KMS-11 (cell line): ENCODE measurements around the gene C9orf85.

Source experiments
- H2AFZ ChIP-seq: fragments of 200-600 bp; sonication (generic); 2 replicates; pipeline ENCODE4 v1.6.1; 2016; ENCODE audit warnings: antibody characterized with exemption, mixed run types, low read depth
- H3K27ac ChIP-seq: fragments of 200-600 bp; sonication (generic); 2 replicates; pipeline ENCODE4 v1.6.1; 2016; ENCODE audit warnings: mild to moderate bottlenecking, mixed run types
- H3K27me3 ChIP-seq: fragments of 200-600 bp; sonication (generic); 2 replicates; pipeline ENCODE4 v1.6.1; 2017; ENCODE audit warnings: mild to moderate bottlenecking, low read depth, mixed run types, moderate library complexity; ENCODE audit not compliant: insufficient read depth
- H3K36me3 ChIP-seq: fragments of 200-600 bp; sonication (generic); 2 replicates; pipeline ENCODE4 v1.6.1; 2017; ENCODE audit warnings: mild to moderate bottlenecking, mixed run types; ENCODE audit not compliant: insufficient read depth
- H3K4me1 ChIP-seq: fragments of 200-600 bp; sonication (generic); 2 replicates; pipeline ENCODE4 v1.6.1; 2016; ENCODE audit warnings: mild to moderate bottlenecking, low read depth, mixed run types; ENCODE audit not compliant: poor library complexity, severe bottlenecking
- H3K4me2 ChIP-seq: fragments of 200-600 bp; sonication (generic); 2 replicates; pipeline ENCODE4 v1.7.0; 2016; ENCODE audit warnings: mild to moderate bottlenecking, mixed run types
- H3K4me3 ChIP-seq: fragments of 200-600 bp; sonication (generic); IDR thresholded peaks from 2 replicates; pipeline ENCODE4 v1.6.1; 2017; ENCODE audit warnings: low read depth, low read length, mixed read lengths; ENCODE audit not compliant: insufficient read depth
- H3K79me2 ChIP-seq: fragments of 200-600 bp; sonication (generic); 2 replicates; pipeline ENCODE4 v1.6.1; 2016; ENCODE audit warnings: low read depth, mixed run types; ENCODE audit not compliant: insufficient read depth
- H3K9ac ChIP-seq: fragments of 200-600 bp; sonication (generic); 2 replicates; pipeline ENCODE4 v1.6.1; 2016; ENCODE audit warnings: mild to moderate bottlenecking, mixed run types
- H4K20me1 ChIP-seq: fragments of 200-600 bp; sonication (generic); 2 replicates; pipeline ENCODE4 v1.6.1; 2016; ENCODE audit warnings: mild to moderate bottlenecking, mixed run types; ENCODE audit not compliant: insufficient read depth
- CTCF ChIP-seq: fragments of 200-600 bp; sonication (generic); conservative IDR thresholded peaks from 2 replicates; pipeline ENCODE4 v1.6.1; 2017; ENCODE audit warnings: low read depth, mild to moderate bottlenecking, antibody characterized with exemption, low read length, moderate library complexity, mixed read lengths

Gene C9orf85

GRCh38 chr9:71908825-71909224, 2.6 kb upstream of the C9orf85 start:
- H3K36me3 ChIP-seq = no peaks in the 10 kb centered on the region
- H3K4me3 ChIP-seq = no peak overlapping the region
- no peak overlapping the region for H2AFZ ChIP-seq
- no peak for TF ChIP-seq CTCF
- peak overlapping the region; percentile 91; the same call in 1 of the 2 replicates for H3K27ac ChIP-seq
- peaks cover 87% of the 10 kb centered on the region for H3K79me2 ChIP-seq
- H3K4me1 ChIP-seq = peaks cover 31% of the 10 kb centered on the region
- peaks cover 24% of the 10 kb centered on the region for H4K20me1 ChIP-seq
- peak overlapping the region; percentile 88 for H3K9ac ChIP-seq
- H3K4me2 ChIP-seq = peak overlapping the region; percentile 98
- no peaks in the 10 kb centered on the region for H3K27me3 ChIP-seq

DNA sequence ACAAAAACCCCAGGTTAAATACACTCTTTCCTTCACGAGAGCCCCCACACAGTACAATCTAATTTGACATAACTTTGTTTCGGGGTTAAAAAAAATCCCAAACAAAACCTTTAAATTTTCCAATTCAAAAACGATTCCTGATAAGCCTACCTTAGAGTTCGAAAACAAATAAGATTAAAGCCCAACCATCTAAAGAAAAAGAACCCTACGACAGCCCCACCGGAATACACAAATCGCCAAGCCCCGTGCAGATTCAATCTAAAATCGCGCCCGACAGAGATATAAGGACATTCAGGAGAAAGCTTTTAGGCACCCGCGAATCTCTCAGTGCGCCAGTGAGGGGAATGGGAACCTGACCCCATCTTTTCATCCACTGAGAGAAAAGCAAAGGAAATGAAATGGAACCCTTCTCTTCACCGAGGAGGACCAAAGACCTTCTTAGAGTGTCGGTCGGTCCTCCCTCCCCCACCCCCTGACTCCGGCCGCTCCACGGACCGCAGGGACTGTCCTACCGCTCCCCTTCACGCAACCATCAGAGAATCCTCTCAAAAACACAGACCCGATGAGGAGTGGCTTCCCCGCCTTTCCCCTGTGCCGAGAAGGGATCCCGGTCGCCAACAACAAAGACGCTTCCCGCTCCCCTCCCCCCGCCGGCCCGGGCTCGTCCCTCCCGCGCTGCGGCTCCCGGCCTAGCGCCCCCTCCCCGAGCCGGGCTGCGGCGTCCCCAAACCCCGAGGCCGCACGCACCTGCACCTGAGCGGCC, 1.4 kb upstream of the C9orf85 start:
- no peaks in the 10 kb centered on the region for H3K27me3 ChIP-seq
- no peak for TF ChIP-seq CTCF
- peak overlapping the region; percentile 91 for H3K27ac ChIP-seq
- H3K4me3 ChIP-seq = no peak overlapping the region
- peak overlapping the region; percentile 88 for H3K9ac ChIP-seq
- peaks cover 24% of the 10 kb centered on the region for H4K20me1 ChIP-seq
- peaks cover 86% of the 10 kb centered on the region for H3K79me2 ChIP-seq
- no peaks in the 10 kb centered on the region for H3K36me3 ChIP-seq
- H3K4me1 ChIP-seq = peaks cover 29% of the 10 kb centered on the region
- peak overlapping the region; percentile 60; the same call in 1 of the 2 replicates for H2AFZ ChIP-seq
- peak overlapping the region; percentile 98 for H3K4me2 ChIP-seq

DNA sequence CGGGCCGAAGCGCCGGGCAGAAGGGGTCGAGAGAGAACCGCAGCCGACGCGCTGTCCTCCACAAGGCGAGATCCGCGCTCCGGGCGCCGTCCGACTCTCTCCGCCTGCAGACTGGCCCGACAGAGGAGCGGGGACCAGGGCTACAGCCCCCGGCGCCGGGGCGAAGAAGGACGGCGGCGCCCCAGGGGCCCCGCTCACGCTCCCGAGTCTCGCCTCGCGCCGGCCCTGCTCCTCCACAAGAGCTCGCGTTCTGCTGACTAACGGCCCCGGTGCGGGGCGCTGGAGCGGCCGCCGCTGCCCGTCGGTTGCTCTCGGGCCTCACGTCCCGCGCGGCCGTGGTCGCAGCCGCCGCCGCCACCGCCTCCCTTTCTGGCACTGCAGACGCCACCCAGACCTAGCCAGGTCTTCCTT, 784 bp upstream of the C9orf85 start:
- Histone ChIP-seq H3K4me1 (peaks cover 30% of the 10 kb centered on the region), H4K20me1 (peaks cover 24% of the 10 kb centered on the region), H3K27ac (peak overlapping the region; percentile 91), H3K4me2 (peak overlapping the region; percentile 98; the same call in 1 of the 2 replicates), H3K36me3 (no peaks in the 10 kb centered on the region), H3K79me2 (peaks cover 86% of the 10 kb centered on the region), H3K4me3 (no peak overlapping the region), H3K27me3 (no peaks in the 10 kb centered on the region), H3K9ac (peak overlapping the region; percentile 88), H2AFZ (peak overlapping the region; percentile 60)
- TF ChIP-seq CTCF = no peak

- H3K9ac ChIP-seq = peak overlapping the region; percentile 73
- H3K4me2 ChIP-seq = peak overlapping the region; percentile 92
- TF ChIP-seq CTCF = no peak
- peaks cover 33% of the 10 kb centered on the region for H3K4me1 ChIP-seq
- peak overlapping the region; percentile 72 for H2AFZ ChIP-seq
- peak overlapping the region; percentile 91 for H3K27ac ChIP-seq
- H3K36me3 ChIP-seq = no peaks in the 10 kb centered on the region
- no peaks in the 10 kb centered on the region for H3K27me3 ChIP-seq
- H4K20me1 ChIP-seq = peaks cover 23% of the 10 kb centered on the region
- peaks cover 81% of the 10 kb centered on the region for H3K79me2 ChIP-seq
- H3K4me3 ChIP-seq = no peak overlapping the region
Measured at GRCh38 chr9:71911908-71912335, 483 bp downstream of the C9orf85 start.
